Adrenal gland (tissue), 5 donors: ENCODE data around the gene ELL.

Source experiments
- POLR2A ChIP-seq, 2 donors: fragments of 450-650 bp; IDR thresholded peaks; one replicate each; pipeline ENCODE4 v1.6.1; 2017; ENCODE audit warnings: antibody characterized with exemption in 2 of 2, mild to moderate bottlenecking in 2 of 2, moderate library complexity in 1 of 2
- TF ChIP-seq, protein P1 (sequence below), 6 experiments: fragments of 450-650 bp in 4 of 6; fragments of 200-600 bp in 2 of 6; sonication (generic) in 1 of 6; IDR thresholded peaks; 1 replicate in 5 of 6; 2 replicates in 1 of 6; pipeline versions ENCODE4 v1.5.1 to v1.8.0; 2016 to 2021; ENCODE audit warnings: antibody characterized with exemption in 6 of 6, mild to moderate bottlenecking in 2 of 6, moderate library complexity in 1 of 6
- donor health status: DM: no; HTN: no; CAD: no.

DNA sequence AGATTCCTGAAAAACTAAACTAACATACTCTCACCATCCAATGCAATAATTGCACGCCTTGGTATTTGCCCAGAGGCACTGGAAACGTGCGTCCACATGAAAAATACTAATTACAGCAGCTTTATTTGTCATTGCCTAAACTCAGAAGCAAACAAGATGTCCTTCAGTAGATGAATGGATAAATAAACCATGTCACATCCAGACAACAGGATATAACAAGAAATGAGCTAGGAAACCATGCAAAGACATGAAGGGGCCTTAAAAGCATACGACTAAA, 25.0 kb downstream of the ELL start:
- TF ChIP-seq, protein P1, sequence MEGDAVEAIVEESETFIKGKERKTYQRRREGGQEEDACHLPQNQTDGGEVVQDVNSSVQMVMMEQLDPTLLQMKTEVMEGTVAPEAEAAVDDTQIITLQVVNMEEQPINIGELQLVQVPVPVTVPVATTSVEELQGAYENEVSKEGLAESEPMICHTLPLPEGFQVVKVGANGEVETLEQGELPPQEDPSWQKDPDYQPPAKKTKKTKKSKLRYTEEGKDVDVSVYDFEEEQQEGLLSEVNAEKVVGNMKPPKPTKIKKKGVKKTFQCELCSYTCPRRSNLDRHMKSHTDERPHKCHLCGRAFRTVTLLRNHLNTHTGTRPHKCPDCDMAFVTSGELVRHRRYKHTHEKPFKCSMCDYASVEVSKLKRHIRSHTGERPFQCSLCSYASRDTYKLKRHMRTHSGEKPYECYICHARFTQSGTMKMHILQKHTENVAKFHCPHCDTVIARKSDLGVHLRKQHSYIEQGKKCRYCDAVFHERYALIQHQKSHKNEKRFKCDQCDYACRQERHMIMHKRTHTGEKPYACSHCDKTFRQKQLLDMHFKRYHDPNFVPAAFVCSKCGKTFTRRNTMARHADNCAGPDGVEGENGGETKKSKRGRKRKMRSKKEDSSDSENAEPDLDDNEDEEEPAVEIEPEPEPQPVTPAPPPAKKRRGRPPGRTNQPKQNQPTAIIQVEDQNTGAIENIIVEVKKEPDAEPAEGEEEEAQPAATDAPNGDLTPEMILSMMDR (IDR thresholded peaks at IDR 0.05), result no peak
- no peak for TF ChIP-seq POLR2A (IDR thresholded peaks at IDR 0.05)
